ENCODE data around the gene KANSL3.

KANSL3 gene

DNA sequence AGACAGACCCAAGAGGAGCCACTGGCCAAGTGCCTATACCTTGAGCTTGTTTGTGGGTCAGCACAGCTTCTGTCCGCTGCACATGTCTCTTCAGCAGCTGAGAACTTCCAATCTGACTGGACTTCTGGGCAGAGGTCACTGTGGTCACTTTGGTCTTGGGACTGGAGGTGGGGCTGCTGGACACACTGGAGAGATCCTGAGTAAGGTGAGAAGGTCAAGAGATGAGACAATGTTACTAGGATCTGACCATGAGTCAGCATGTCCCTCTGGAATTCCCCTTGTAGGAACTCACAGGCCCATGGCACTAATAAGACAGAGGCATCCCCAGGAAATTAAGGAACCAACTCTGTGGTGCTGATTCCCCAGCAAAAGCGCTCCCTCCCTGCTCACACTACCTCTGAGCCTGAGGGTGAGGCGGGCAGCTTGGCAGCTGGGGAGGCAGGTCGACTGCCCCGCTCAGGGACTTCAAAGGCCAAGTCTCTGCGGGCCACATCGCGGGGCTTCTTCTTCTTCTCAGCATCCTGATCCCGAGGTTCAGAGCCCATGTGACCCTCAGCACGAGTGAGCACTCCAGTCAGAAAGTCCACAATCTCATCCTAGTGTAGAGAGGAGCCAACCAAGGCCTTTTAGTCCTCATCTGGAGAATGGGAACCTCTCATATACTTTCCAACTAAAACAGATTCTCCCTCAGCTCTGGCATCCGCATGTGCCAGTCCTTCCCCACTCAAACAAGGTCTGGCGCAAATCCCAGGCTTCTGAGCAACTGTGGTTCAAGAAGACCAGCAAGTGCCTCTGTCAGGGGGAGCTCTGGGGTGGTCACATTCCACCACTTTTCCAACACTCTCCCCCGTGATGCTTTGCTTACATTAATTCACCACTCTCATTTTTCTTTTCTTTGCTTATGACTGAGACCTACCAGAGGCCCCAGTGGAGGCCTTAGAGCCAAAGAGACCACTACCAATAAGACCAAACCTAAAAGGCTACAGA lies 29.4 kb downstream of the KANSL3 start:
- no peak for DNase-seq (ENCODE audit: low read depth, low spot score)

DNA sequence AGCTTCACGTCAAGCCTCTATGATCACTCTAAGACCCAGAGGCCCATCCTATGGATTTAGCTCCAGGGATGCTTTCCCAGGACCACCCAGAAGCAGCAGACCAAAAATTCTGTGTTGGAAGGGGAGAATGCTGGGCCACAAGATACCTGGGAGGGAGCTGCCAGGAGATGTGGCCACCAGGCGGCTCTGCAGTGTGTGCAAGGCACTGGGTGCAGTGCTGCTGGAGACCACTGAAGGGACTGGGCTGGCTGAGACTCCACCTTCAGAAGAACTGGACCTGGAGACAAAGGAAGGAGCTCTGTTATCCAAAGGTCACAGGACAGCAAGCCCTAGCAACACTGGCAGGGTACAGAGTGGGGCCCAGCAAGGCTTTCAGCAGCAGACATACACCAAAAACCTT lies 34.0 kb downstream of the KANSL3 start:
- DNase-seq (ENCODE audit: low read depth, low spot score): no peak

DNA sequence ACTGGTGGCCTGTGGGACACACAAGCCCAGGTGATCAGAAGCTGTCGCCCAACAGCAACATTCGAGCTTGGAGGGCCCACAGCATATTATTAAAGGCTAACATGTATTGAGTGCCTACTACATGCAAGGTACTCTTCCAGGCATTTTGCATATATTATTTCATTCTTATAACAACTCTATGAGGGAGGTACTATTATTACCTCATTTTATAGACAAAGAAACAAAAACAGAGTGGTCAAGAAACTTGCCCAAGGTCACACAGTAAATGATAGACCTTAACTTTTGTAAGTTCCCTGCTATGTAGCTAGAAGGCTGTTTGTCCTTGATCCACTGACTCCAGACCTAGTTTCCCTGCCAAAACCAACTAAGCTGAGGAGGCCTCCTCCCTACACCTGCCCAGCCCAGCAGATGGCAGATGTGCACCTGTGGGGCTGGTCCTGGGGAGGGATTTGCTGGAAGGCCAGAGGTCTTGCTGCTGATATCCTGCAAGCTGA lies 35.7 kb downstream of the KANSL3 start:
- DNase-seq (ENCODE audit: low read depth, low spot score): no peak

DNA sequence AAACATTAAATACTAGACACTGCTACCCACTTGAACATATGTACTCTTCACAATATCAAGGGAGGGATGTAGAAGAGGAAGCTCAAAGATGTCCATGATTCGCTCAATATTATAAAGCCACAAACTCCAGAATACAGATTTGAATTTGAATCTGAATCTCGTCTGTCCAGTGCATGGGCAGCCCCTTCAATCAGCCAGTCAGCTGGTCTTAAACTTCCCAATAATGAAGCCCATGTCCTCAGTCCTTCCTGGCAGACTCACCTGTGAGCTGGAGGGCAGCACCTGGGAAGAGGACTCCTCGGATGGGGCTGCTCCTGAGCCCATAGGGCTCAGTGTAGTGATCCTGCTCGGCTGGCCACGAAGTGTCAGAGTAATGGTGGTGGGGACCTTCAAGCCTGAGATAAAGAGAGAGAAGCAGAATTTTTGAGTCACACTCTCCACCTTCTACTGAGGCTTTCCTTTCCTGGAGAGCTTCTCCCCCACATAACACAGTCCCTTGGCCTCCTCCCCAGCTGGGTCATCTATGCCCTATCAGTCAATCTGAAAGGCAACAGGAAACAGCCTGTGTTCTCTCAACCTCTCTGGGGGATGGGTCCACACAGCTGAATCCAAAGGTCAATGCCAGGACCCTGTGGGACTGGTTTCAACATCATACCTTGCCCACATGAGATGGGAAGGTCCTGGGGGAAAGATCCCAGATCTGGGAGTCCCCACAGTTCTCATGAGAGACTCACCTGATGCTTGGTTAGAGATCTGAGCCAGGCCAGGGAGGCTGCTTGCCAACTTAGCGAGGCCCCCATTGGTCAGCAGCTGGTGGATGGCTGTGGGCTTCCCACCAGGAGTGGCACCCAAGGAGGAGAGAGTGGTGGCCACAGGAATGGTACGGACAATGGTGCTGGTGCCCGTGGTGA lies 36.5 kb downstream of the KANSL3 start:
- DNase-seq (ENCODE audit: low read depth, low spot score): no peak

DNA sequence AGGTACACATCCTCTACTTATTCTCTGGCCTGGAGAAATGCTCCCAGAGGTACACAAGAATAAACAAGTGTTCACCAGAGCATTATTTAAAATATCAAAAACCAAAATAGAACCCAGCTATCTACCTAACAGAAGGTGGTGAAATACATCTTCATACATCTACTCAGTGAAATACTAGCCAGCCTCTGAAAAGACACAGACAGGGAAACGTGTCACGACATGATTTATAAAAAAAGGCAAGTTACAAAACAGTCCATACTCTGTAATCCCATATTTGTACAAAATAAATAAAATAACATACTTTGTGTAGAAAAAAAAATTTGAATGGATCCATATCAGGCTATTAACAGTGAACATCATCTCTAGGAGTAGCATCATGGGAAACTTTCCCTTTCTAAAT lies 38.2 kb downstream of the KANSL3 start:
- no peak for DNase-seq (ENCODE audit: low read depth, low spot score)

DNA sequence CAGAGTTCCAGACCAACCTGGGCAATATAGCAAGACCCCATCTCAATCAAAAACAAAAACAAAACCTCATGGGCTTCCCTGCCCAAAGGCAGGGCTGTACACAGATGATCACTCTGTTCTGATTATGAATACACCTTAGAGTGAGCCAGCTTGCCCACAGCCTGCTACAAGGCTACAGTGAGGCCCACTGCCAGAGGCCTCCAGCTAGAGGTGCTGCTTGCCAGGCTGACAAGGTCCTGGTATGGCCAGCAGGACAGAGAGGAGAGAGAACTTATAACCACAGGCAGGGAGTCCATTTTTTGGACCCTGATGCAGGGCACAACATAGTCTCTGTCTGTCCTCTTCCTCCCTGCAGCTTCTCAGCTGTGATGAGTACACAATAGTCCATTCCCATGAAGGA lies 41.5 kb downstream of the KANSL3 start:
- no peak for DNase-seq (ENCODE audit: low read depth, low spot score)

DNA sequence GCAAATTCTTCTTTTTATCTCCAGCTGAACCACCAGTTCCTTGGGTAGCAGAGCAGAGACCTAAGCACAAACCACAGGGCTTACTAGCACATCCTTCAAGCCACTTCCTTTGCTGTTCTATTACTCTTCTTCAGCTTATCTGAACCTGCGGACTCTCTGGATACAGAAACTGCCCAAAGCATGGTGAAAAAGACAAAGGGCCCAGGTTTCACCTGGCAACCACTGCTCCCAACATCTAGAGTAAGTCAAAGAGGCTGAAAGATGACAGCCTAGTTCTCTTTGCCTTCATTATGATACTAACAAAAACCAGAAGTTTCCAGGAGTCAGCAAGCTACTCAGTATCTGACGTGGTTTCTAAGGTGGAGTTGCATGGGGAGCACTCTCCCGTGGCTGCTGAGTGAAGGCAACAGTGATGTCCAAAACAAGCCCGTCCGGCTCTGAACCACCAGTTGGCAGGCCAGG lies 43.4 kb downstream of the KANSL3 start:
- DNase-seq (ENCODE audit: low read depth, low spot score): no peak

DNA sequence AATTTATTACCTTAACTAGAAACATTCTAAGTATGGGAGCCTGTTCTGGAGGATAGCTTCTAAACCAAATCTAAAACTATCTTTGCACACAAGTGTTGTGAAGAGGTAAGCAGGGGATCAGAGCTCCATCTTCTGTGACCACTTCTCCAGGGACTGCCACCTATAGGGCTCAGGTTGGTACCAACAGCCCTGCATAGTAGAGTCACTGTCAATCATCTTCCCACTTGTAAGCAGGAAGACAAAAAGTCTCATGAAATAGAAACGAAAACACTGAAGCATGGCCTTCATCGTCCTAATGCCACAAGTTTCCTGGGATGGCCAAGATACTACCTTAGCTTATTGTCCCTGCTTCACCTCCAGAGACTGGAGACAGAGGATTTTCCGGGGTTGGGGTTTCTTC lies 43.8 kb downstream of the KANSL3 start:
- DNase-seq (ENCODE audit: low read depth, low spot score): no peak

DNA sequence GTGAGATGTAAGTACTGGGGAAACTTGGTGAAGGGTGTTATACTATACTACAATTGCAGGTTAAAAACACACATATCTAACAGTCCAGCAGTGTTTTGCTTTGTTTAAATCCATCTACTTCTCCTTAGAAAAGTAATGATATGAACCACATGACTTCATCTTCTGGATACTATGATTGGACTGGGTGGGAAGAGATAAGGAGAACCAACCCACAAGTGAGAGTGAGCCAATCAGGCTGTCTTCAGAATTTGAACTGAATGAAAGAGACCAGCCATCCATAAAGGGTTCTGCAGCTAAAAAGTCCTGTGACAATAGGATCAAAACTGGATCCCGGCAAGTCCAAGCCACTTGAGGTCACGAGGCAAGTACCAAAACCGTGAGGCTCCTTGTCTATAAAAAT lies 46.6 kb downstream of the KANSL3 start:
- no peak for DNase-seq (ENCODE audit: low read depth, low spot score)

DNA sequence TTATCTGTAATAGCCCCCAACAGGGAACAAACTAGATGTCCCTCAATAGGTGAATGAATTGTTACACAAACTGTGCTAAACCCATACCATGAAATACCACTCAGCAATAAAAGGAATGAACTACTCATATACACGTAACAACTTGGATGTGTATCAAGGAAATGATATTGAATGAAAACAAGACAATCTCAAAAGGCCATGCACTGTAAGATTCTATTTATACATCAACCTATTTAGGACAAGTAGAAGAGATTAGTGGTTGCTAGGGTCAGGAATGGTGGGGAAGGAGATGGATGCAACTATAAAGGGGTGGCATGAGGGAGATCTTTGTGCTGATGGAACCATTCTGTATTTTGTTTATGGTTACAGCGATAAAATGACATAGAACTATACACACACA lies 47.1 kb downstream of the KANSL3 start:
- no peak for DNase-seq (ENCODE audit: low read depth, low spot score)

DNA sequence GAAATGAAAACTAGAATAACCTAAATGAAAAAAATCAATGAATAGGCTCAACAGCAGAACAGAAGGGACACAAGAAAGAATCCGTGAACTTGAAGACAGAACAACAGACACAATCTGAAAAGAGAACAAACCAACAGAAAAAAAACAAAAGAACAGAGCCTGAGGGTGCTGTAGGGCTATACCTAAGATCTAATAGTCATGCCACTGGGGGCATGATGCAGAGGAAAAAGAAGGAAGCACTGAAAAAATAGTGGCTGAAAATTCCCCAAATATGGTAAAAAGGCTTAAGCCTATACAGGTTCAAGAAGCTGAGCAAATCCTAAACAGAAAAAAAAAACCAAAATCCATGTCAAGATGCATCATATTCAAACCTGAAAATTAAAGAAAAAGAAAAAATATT lies 50.3 kb downstream of the KANSL3 start:
- no peak for DNase-seq (ENCODE audit: low read depth, low spot score)

DNA sequence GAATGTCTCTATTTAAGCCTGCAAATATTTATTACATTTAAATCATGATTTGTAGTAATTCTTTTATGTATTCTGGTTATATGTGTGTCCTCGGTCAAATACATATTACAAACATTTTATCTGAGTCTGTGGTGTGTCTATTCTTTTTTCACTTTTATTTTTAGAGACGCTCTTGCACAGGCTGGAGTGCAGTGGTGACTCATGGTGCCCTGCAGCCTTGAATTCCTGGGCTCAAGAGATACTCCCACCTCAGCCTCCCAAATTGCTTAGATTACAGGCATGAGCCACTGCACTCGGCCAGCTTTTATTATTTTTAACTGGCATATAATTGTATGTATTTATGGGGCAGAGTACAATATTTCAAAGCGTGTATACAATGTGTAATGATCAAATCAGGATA lies 54.1 kb downstream of the KANSL3 start:
- no peak for DNase-seq (ENCODE audit: low read depth, low spot score)

DNA sequence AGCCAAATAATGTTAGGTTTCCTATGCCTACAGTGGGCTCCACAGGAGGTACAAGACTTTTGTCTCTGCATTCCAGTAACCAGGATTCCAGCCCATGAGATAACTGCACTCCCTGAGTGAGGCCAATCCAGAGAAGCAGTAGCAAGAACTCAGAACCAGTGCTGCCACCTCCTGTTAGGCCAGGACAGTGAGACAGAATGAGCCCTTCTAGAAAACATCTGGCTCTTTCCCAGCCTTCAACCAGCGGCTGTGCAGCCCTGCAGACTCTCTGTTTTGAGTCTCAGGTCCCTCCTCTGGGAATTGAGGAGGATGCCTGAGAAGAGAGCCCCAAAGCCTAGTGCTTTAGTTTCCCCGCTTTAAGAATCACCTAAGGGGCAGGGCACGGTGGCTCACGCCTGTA lies 57.3 kb downstream of the KANSL3 start:
- DNase-seq (ENCODE audit: low read depth, low spot score): no peak

DNA sequence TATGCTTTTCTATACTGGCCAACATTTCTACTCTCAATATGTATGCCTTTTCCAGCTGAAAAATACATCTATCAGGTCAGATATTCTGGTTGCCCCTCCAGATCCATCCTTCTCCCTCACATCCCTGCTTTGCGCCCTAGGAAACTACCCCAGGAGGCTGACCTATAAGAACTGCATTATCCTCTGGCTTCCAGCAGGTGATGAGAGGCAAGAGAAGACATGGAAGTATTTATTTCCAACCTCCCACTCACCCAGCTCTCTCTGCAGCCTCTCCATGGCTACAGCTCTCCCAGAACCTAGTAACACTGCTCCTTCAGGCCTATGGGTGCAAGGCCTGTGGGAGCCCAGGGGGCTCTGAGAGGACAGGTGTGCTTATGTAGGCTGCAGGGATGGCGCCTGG lies 58.7 kb downstream of the KANSL3 start:
- no peak for DNase-seq (ENCODE audit: low read depth, low spot score)

DNA sequence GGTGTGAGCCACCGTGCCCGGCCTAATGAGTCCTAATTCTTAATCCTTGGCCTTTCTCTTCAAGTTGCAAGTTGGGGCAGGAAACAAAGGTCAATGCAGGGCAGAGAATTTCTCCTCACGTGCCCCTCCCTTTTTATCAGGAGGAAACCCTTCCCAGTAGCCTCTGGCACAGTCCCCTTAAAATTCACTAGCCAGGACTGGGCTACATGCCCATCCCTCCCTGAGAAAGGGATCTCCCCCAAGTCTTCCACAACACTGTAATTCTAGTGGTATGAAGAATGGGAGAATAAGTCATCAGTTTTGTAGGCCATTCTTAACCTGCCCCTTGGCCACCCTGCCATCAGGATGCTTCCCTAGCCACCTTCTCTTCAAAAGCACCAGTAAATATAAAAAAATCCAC lies 59.4 kb downstream of the KANSL3 start:
- DNase-seq (ENCODE audit: low read depth, low spot score): no peak

DNA sequence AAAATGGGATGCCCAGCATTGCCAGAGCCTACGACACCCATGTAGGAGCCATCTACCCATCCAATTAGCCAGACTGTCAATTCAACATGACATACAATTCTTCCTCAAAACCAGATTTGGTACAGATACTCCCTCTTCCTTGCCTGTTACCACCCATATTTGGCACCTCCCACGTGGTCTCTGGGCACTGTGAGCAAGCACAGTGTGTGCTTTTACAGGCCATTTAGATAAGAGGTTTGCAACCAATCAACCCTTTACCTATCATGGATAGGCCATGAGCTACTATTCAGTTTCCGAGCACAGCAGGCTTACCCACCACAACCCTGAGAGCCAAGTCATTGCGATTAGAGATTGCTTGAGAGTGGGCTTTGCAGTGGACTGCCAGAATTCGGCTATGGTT lies 60.6 kb downstream of the KANSL3 start:
- no peak for DNase-seq (ENCODE audit: low read depth, low spot score)

DNA sequence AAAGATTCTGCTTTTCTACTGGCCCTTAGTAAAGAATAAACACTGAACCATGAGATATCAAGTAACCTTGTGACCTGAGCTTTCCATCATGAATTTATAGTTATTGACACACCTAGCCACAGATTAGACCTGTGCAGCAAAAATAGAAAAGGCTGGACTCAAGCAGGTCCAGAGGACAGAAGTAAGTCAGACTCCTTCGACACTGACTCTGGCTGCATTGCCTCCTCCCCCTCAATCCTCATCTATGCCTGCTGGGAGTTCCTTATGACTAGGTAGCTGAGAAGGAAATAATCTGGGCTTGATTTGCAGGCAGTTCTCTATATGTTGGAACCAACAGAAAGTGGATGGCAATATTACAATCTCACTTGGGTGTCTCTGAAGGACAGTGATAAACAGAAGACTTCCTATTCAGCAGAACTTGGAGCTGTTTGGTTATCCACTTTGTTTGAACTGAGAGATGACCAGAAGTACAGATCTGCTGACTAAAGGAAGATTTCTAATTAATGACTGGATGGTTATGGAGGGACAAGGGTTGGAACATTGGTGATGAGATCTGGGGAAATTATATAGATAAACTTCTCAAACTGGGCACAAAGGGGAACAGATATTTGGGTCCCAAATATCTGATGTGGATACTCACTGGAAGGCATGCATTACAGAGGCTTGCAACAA lies 62.2 kb downstream of the KANSL3 start:
- DNase-seq (ENCODE audit: low read depth, low spot score): no peak

DNA sequence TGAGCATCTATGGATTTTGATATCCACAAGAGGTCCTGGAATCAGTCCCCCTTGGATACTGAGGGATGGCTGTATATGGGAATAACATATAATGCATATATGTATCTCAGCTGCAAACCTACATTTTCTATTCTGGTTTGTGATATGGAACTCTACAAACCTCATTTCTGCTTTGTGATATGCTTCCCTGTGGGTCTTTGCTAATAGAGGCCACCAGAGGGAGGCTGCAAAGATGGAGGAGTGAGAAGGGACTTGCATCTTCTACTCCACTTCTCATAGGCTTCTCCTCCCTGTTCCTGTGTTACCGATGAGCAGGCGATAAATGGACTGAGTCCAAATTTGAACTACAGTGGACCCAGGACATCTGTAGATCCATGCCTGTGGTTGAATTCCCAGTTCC lies 63.7 kb downstream of the KANSL3 start:
- no peak for DNase-seq (ENCODE audit: low read depth, low spot score)

DNA sequence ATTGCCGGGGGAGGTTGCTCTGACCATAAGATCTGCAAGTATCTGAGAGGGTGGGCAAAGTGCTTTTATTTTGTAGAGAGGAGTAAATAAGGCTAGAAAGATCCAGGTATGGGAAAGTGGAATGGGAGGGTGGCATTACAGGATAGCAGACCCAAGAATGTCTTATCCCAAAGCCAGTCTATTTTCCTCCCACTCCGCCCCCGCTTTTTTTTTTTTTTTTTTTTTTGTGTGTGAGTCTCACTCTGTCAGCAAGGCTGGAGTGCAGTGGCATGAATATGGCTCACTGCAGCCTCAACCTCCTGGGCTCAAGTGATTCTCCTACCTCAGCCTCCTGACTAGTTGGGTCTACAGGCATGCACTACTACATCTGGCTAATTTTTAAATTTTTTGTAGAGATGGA lies 70.0 kb downstream of the KANSL3 start:
- no peak for DNase-seq (ENCODE audit: low read depth, low spot score)

DNA sequence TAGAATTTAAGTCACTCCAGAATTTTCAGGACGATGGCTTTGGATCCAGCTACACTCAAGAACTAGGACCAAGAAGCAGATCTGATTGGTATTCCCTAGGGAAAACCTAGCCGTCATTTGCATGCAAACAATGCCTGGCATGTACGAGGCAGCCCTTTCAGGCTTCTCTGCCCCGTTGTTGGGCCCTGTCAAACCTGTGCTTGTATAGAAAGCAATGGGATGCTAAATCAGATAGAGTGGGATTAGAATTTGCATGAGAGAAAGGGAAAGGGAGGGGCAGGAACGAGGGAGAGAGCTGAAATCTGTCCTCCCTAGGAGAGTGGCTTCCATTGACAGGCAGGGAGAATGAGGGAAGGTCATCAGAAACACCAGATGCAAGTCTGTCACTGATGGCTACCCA lies 73.0 kb downstream of the KANSL3 start:
- no peak for DNase-seq (ENCODE audit: low read depth, low spot score)

DNA sequence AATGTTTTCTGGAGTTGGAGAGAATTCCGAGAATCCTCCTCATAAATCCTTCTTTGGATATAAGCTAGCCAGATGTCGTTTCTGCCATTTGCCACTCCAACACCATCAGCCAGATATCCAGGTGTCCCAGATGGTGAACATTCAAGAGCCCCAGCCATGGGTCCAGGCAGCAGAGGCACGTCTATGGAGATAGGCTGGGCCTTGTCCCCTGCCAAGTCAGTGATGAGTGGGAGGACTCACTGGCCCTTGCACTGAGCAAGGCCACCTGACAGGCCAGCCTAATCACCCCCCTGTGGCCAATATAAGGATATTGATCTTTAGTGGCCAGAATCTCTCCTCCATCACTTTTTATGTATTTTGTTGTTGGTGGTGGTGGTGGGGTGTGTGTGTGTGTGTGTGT lies 73.5 kb downstream of the KANSL3 start:
- no peak for DNase-seq (ENCODE audit: low read depth, low spot score)

DNA sequence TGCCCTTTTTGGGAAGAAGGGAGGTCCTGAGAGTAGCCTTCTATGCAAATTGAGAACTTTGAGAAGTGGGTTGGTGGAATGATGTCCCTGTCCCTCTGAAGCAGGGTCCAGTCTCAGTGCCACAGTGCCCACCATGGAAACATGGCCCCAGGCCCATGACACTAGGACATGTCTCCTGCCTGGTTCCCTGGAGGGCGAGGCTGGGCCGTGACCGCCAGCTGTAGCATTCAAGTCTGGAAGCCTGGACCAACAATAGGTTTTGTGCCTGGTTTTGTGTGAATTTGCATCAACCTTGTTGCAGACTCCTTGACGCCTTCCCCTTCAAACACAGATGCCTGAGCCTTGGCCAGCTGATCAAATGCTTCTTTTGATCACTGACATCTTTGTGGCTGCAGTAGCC lies 74.1 kb downstream of the KANSL3 start:
- DNase-seq (ENCODE audit: low read depth, low spot score): no peak

Data from brain pericyte (primary cell).